Calu3 (cell line): ENCODE data around the gene GADL1. TPM values are rescaled to one million over a fixed set of nuclear protein-coding genes. Genes with fewer than 3 reads are reported as not detected.

Experiments used
- BruUV-seq: library from RNA; stranded (reverse); fragments of 400-500 nt; replicated peaks from 2 replicates; lab custom pipeline; 2021; lab: Mats Ljungman, UMichigan
- CTCF ChIA-PET: fragments of 300-600 bp; sonication (Branson Sonifier 250); formaldehyde crosslinking; loops from one replicate; lab custom pipeline; 2022; ENCODE audit warnings: antibody characterized with exemption; lab: Charles Lee
- DNase-seq: peaks from one replicate; pipeline ENCODE4 v3.0.0; 2022
- H3K27ac Mint-ChIP-seq: one replicate; pipeline ENCODE4 v1.8.0; 2022; ENCODE audit warnings: mixed read lengths; ENCODE audit not compliant: unreplicated experiment
- H3K27me3 Mint-ChIP-seq: one replicate; pipeline ENCODE4 v1.8.0; 2022; ENCODE audit warnings: mixed read lengths; ENCODE audit not compliant: unreplicated experiment
- H3K36me3 Mint-ChIP-seq: one replicate; pipeline ENCODE4 v1.8.0; 2022; ENCODE audit warnings: mild to moderate bottlenecking, moderate library complexity, mixed read lengths; ENCODE audit not compliant: insufficient read depth, unreplicated experiment
- H3K4me1 Mint-ChIP-seq: one replicate; pipeline ENCODE4 v1.8.0; 2022; ENCODE audit warnings: mild to moderate bottlenecking, low read depth, mixed read lengths; ENCODE audit not compliant: unreplicated experiment
- H3K4me3 Mint-ChIP-seq: one replicate; pipeline ENCODE4 v1.8.0; 2022; ENCODE audit warnings: mild to moderate bottlenecking, low read depth, moderate library complexity, mixed read lengths; ENCODE audit not compliant: unreplicated experiment
- H3K9me3 Mint-ChIP-seq: one replicate; pipeline ENCODE4 v1.8.0; 2022; ENCODE audit warnings: low read depth, mixed read lengths; ENCODE audit not compliant: unreplicated experiment
- CTCF ChIP-seq: fragments of 200-600 bp; IDR thresholded peaks from one replicate; pipeline ENCODE4 v1.8.0; 2022; ENCODE audit warnings: antibody characterized with exemption; ENCODE audit not compliant: unreplicated experiment
- intact Hi-C: fragments of 100-400 bp; cut with micrococcal nuclease; formaldehyde crosslinking; loops from one replicate; pipeline ENCODE4 v1.10.0; 2022; ENCODE audit not compliant: unreplicated experiment
- total RNA-seq: library from RNA; stranded (reverse); gene quantifications from 2 replicates; pipeline ENCODE4 v1.2.3, GENCODE V29; 2022

Gene GADL1
- total RNA-seq, 1 experiment from 2014 or later = not detected

- no peak for TF ChIP-seq CTCF
- intact Hi-C loops = no loop called here
Measured at GRCh38 chr3:30914696-30915095, 20.2 kb upstream of the GADL1 start.

GRCh38 chr3:30913176-30913575 is 18.7 kb upstream of the GADL1 start:
- CTCF ChIA-PET = interaction anchor here (0.7 kb wide), 1 partner anchor 446 kb away, joined by 3 read pairs; no protein-coding TSS in a partner anchor
- H3K9me3 Mint-ChIP-seq = no peaks in the 10 kb centered on the region
- intact Hi-C loops = no loop called here

More at GRCh38 chr3:30914696-30915095, 20.2 kb upstream of the GADL1 start:
- no peaks in the 10 kb centered on the region for H3K9me3 Mint-ChIP-seq
- H3K4me3 Mint-ChIP-seq = no peak overlapping the region
- CTCF ChIA-PET = no interaction called here
- DNase-seq = no peak
- H3K27me3 Mint-ChIP-seq = peaks cover 50% of the 10 kb centered on the region
- H3K27ac Mint-ChIP-seq = no peak overlapping the region
- no peaks in the 10 kb centered on the region for H3K4me1 Mint-ChIP-seq
- no TSS peak for BruUV-seq
- H3K36me3 Mint-ChIP-seq = no peaks in the 10 kb centered on the region

GRCh38 chr3:30912301-30912700 is 17.8 kb upstream of the GADL1 start:
- Mint-ChIP-seq H3K27me3 (peaks cover 37% of the 10 kb centered on the region), H3K27ac (no peak overlapping the region), H3K4me1 (no peaks in the 10 kb centered on the region), H3K36me3 (no peaks in the 10 kb centered on the region), H3K9me3 (no peaks in the 10 kb centered on the region), H3K4me3 (no peak overlapping the region)
- CTCF ChIA-PET = no interaction called here
- DNase-seq = no peak
- intact Hi-C loops = no loop called here
- BruUV-seq = no TSS peak
- no peak for TF ChIP-seq CTCF

More at GRCh38 chr3:30913176-30913575, 18.7 kb upstream of the GADL1 start:
- DNase-seq = no peak
- Mint-ChIP-seq H3K4me1 (no peaks in the 10 kb centered on the region), H3K36me3 (no peaks in the 10 kb centered on the region), H3K27ac (no peak overlapping the region), H3K27me3 (peaks cover 46% of the 10 kb centered on the region), H3K4me3 (no peak overlapping the region)
- no TSS peak for BruUV-seq
- TF ChIP-seq CTCF = no peak

DNA sequence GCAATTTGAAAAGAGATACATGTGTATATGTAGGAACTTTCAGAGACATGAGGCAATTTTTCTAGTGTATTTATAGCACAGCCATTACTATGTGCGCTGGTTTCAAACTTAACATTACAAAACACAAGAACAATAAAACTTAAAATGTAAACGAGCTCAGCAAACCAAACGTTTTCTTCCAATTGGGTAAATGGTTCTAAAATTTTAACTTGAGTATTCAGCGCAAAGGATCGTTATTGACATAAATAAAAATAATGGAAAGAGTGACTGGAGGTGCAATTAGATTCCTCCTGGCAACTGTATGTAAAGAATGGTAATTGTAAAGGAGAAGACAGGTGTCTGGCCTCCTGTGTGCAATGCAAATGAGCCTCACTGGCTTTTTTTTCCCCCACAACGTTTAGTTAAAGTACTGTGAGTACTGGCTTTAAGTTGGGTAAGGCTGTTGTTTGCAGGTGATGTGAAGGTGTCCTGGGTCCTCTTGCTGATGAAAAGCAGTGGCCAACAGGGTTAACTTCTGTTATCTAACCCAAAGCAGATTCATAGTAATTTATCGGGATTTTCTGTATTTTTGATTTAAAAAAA is 14.1 kb upstream of the GADL1 start:
- intact Hi-C loops = no loop called here
- no TSS peak for BruUV-seq
- no peaks in the 10 kb centered on the region for H3K4me1 Mint-ChIP-seq
- DNase-seq = no peak
- no peak for TF ChIP-seq CTCF
- peaks cover 47% of the 10 kb centered on the region for H3K27me3 Mint-ChIP-seq
- H3K4me3 Mint-ChIP-seq = no peak overlapping the region
- H3K9me3 Mint-ChIP-seq = no peaks in the 10 kb centered on the region
- CTCF ChIA-PET = no interaction called here
- no peaks in the 10 kb centered on the region for H3K36me3 Mint-ChIP-seq
- H3K27ac Mint-ChIP-seq = no peak overlapping the region
